WTC11 (cell line): ENCODE results near the gene GNAL.

Experiments used
- ATF3 ChIP-seq: sonication (generic); formaldehyde crosslinking; conservative IDR thresholded peaks from 2 replicates; pipeline ENCODE4 v1.8.1; 2022; ENCODE audit warnings: mild to moderate bottlenecking, missing genetic modification reagents
- CTCF ChIP-seq: fragments of 200-600 bp; IDR thresholded peaks from 2 replicates; pipeline ENCODE4 v1.8.0; 2022; ENCODE audit warnings: antibody characterized with exemption
- GTF2I ChIP-seq: fragments of 250-450 bp; sonication (Bioruptor Pico); conservative IDR thresholded peaks from 2 replicates; pipeline ENCODE4 v1.4.0; 2021; ENCODE audit warnings: mild to moderate bottlenecking
- NR1H2 ChIP-seq: sonication (generic); formaldehyde crosslinking; IDR thresholded peaks from 2 replicates; pipeline ENCODE4 v1.9.0; 2021; ENCODE audit warnings: mild to moderate bottlenecking, moderate library complexity, missing genetic modification reagents
- ZNF671 ChIP-seq: fragments of 250-450 bp; sonication (Bioruptor Pico); IDR thresholded peaks from 2 replicates; pipeline ENCODE4 v1.8.0; 2021; ENCODE audit warnings: mild to moderate bottlenecking

- TF ChIP-seq CTCF (no peak), NR1H2 (CRISPR knock-in tag) (no peak), GTF2I (no peak), ATF3 (CRISPR knock-in tag) (no peak), ZNF671 (CRISPR knock-in tag) (no peak)
Measured at GRCh38 chr18:11807233-11807632, 118.2 kb downstream of the GNAL start.
